Kidney (tissue), 14 donors: ENCODE measurements around the gene PCNX3. TPM values are rescaled to one million over a fixed set of nuclear protein-coding genes. Genes with fewer than 3 reads are reported as not detected.
A peak's percentile ranks its signal among the peaks of the same experiment; 100 is the strongest.

Experiments used
- DNase-seq, 5 donors: peaks; one replicate each; pipeline ENCODE4 v3.0.0-alpha.2; 2013 to 2020
- FAIRE-seq: peaks from 2 replicates; lab custom pipeline; 2012; peaks lifted over from hg19 to GRCh38; lab: Jason Lieb, UNC
- H3K27ac ChIP-seq, 2 donors: one replicate each; pipeline ENCODE4 v1.7.0; 2013; ENCODE audit warnings: low read depth in 2 of 2, low read length in 2 of 2, inconsistent platforms in 1 of 2
- H3K27me3 ChIP-seq: one replicate; pipeline ENCODE4 v1.7.1; 2013; ENCODE audit warnings: low read length, inconsistent platforms; ENCODE audit not compliant: control insufficient read depth, insufficient read depth
- H3K36me3 ChIP-seq, 3 donors: one replicate each; pipeline versions ENCODE4 v1.7.0 to v1.7.1; 2013; ENCODE audit warnings: low read length in 3 of 3, control low read depth in 1 of 3, inconsistent platforms in 1 of 3; ENCODE audit not compliant: insufficient read depth in 3 of 3, control insufficient read depth in 2 of 3
- H3K4me1 ChIP-seq, 3 donors: one replicate each; pipeline versions ENCODE4 v1.7.0 to v1.7.1; 2013; ENCODE audit warnings: low read length in 3 of 3, inconsistent platforms in 1 of 3, low read depth in 1 of 3; ENCODE audit not compliant: control insufficient read depth in 2 of 3, insufficient read depth in 2 of 3
- H3K4me3 ChIP-seq, 3 donors: one replicate each; pipeline versions ENCODE4 v1.7.0 to v1.8.1; 2013; ENCODE audit warnings: low read length in 3 of 3, control low read depth in 1 of 3, inconsistent platforms in 1 of 3
- H3K9ac ChIP-seq, 3 donors: one replicate each; pipeline versions ENCODE4 v1.7.0 to v1.7.1; 2013; ENCODE audit warnings: low read length in 3 of 3, control low read depth in 1 of 3, inconsistent platforms in 1 of 3
- H3K9me3 ChIP-seq, 3 donors: one replicate each; pipeline versions ENCODE4 v1.7.0 to v1.7.1; 2013; ENCODE audit warnings: low read length in 3 of 3, control low read depth in 1 of 3, inconsistent platforms in 1 of 3; ENCODE audit not compliant: control insufficient read depth in 2 of 3, insufficient read depth in 1 of 3
- CTCF ChIP-seq: IDR thresholded peaks from 3 replicates; pipeline ENCODE4 v1.5.1; 2012; ENCODE audit warnings: mild to moderate bottlenecking, moderate library complexity, borderline replicate concordance; ENCODE audit not compliant: insufficient read depth; ENCODE audit errors: extremely low read depth
- intact Hi-C: fragments of 100-400 bp; cut with DNase I; formaldehyde crosslinking; loops from one replicate; pipeline ENCODE4 v1.11.1; 2022
- polyA plus RNA-seq: library from polyadenylated mRNA; stranded (reverse); fragments of 350-450 nt; fragmentation: Illumina TruSeq; extraction: RNeasy Lipid Tissue Mini Kit (QIAGEN cat#74804); gene quantifications from one replicate; pipeline ENCODE4 v1.2.3, GENCODE V29; 2014; ENCODE audit warnings: low read depth, low replicate concordance; ENCODE audit not compliant: insufficient read depth
- total RNA-seq: library from RNA; stranded (reverse); fragmentation: NEBNext Ultra II Directional; extraction: Animal tissue kit (Norgen Biotek cat#: 25700); gene quantifications from one replicate; pipeline ENCODE4 v1.2.1, GENCODE V29; 2021
- donor health status: control.
- donor health status: control.
- donor health status: control.
- donor health status: control.
- donor health status: control.
- donor health status: DM: yes; HTN: yes; CAD: no.
- donor health status: Normal renal cell carcinoma (clear cell type).

The PCNX3 gene
- total and polyA plus RNA-seq, 2 donors from 2014 or later = 13.6 to 44.4 TPM

DNA sequence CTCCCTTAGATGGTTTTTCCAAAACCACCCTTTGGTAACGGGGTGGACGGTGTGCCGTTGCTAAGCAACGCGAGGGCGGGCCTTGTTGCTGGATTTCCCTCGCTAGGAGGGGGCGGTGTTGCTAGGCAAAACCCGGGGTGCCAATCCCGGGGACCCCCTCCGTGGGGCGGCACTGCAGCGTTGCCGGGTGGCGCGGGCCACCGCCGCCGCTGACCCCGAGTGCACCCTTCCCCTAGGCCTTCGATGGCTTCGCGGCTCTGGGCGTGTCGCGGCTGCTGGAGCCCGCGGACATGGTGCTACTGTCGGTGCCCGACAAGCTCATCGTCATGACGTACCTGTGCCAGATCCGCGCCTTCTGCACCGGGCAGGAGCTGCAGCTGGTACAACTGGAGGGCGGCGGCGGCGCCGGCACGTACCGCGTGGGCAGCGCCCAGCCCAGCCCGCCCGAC, 30.8 kb upstream of the PCNX3 start:
- TF ChIP-seq CTCF = no peak
- H3K9ac ChIP-seq = no peak overlapping the region
- H3K27ac ChIP-seq = no peak overlapping the region
- DNase-seq (peak in 3 of 5 donors; percentile 59 to 84 (median 64)), FAIRE-seq (no peak)
- no peaks in the 10 kb centered on the region for H3K9me3 ChIP-seq
- peaks cover 0 to 9% (median 0%) of the 10 kb centered on the region in 3 donors for H3K4me1 ChIP-seq
- H3K27me3 ChIP-seq = no peaks in the 10 kb centered on the region
- no peak overlapping the region for H3K4me3 ChIP-seq
- peaks cover 0 to 5% (median 0%) of the 10 kb centered on the region in 3 donors for H3K36me3 ChIP-seq
- intact Hi-C loops = no loop called here

- DNase-seq = peak in 1 of 5 donors; percentile 35
- peaks cover 0 to under 1% (median 0%) of the 10 kb centered on the region in 3 donors for H3K36me3 ChIP-seq
- no peak overlapping the region for H3K9ac ChIP-seq
- intact Hi-C loops = no loop called here
- peaks cover 0 to 9% (median 0%) of the 10 kb centered on the region in 3 donors for H3K4me1 ChIP-seq
- H3K9me3 ChIP-seq = no peaks in the 10 kb centered on the region
- FAIRE-seq = no peak
- no peaks in the 10 kb centered on the region for H3K27me3 ChIP-seq
- TF ChIP-seq CTCF = no peak
- no peak overlapping the region for H3K27ac ChIP-seq
- H3K4me3 ChIP-seq = no peak overlapping the region
Measured at GRCh38 chr11:65585396-65586246, 30.0 kb upstream of the PCNX3 start.

DNA sequence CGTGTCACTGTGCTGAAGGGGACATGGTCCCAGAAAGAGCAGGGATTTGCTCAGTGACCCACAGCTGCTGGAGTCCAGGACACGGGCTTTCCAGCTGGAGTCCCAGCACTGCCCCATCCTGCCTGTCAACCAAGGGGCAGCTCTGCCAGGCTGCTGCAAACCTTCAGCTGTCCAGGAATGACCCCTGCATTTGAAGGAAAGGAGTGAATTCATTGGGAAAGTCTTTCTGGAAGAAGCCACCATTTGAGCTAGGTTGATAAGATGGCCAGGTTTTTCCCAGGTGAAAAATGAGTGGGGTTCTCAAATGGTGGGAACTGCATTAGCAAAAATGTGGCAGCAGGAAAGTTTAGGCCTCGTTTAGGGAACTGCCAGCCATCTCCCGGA, 29.3 kb upstream of the PCNX3 start:
- Histone ChIP-seq H3K4me1 (peaks cover 0 to 9% (median 0%) of the 10 kb centered on the region in 3 donors), H3K9ac (no peak overlapping the region), H3K27ac (no peak overlapping the region), H3K27me3 (no peaks in the 10 kb centered on the region), H3K4me3 (no peak overlapping the region), H3K9me3 (no peaks in the 10 kb centered on the region), H3K36me3 (no peaks in the 10 kb centered on the region)
- DNase-seq = no peak
- no peak for FAIRE-seq
- intact Hi-C loops = no loop called here
- no peak for TF ChIP-seq CTCF
